Gastrocnemius medialis (tissue), 4 donors: ENCODE measurements around the gene STARD13. TPM values are rescaled to one million over a fixed set of nuclear protein-coding genes. Genes with fewer than 3 reads are reported as not detected.

ENCODE experiments used
- ATAC-seq, 2 donors: fragments of 150-250 bp; one replicate each; pipeline ENCODE4 v1.9.1; 2016
- DNase-seq, 2 donors: peaks; one replicate each; pipeline ENCODE4 v3.0.0-alpha.2; 2019
- H3K27ac ChIP-seq, 4 donors: fragments of 200-600 bp; sonication (generic); 1 replicate in 1 of 4; 2 replicates in 3 of 4; pipeline ENCODE4 v1.5.1; 2016 to 2018; ENCODE audit warnings: mild to moderate bottlenecking in 2 of 4, moderate library complexity in 1 of 4
- H3K27me3 ChIP-seq, 3 donors: fragments of 200-600 bp; sonication (generic) in 2 of 3; 1 replicate in 1 of 3; 2 replicates in 2 of 3; pipeline versions ENCODE4 v1.5.1 to v1.6.0; 2016 to 2019; ENCODE audit warnings: mild to moderate bottlenecking in 1 of 3, moderate library complexity in 1 of 3
- H3K36me3 ChIP-seq, 2 donors: fragments of 200-600 bp; sonication (generic) in 1 of 2; one replicate each; pipeline ENCODE4 v1.5.1; 2017 to 2018
- H3K4me1 ChIP-seq, 2 donors: fragments of 200-600 bp; sonication (generic) in 1 of 2; one replicate each; pipeline ENCODE4 v1.5.1; 2016 to 2017; ENCODE audit warnings: mild to moderate bottlenecking in 2 of 2
- H3K4me3 ChIP-seq, 4 donors: fragments of 200-600 bp; sonication (generic) in 3 of 4; 1 replicate in 1 of 4; 2 replicates in 3 of 4; pipeline ENCODE4 v1.5.1; 2016 to 2019; ENCODE audit warnings: mild to moderate bottlenecking in 2 of 4
- H3K9me3 ChIP-seq, 3 donors: fragments of 200-600 bp; sonication (generic) in 2 of 3; 1 replicate in 1 of 3; 2 replicates in 2 of 3; pipeline ENCODE4 v1.5.1; 2016 to 2019
- CTCF ChIP-seq, 5 experiments: fragments of 450-650 bp in 3 of 5; fragments of 200-600 bp in 2 of 5; sonication (generic) in 2 of 5; IDR thresholded peaks in 4 of 5; conservative IDR thresholded peaks in 1 of 5; 1 replicate in 4 of 5; 2 replicates in 1 of 5; pipeline ENCODE4 v1.5.1; 2016 to 2019; ENCODE audit warnings: antibody characterized with exemption in 5 of 5, mild to moderate bottlenecking in 3 of 5, moderate library complexity in 3 of 5
- POLR2A ChIP-seq, 2 donors: fragments of 450-650 bp; IDR thresholded peaks; one replicate each; pipeline ENCODE4 v1.6.1; 2017; ENCODE audit warnings: antibody characterized with exemption in 2 of 2, mild to moderate bottlenecking in 2 of 2, moderate library complexity in 2 of 2
- in situ Hi-C, 4 donors: fragments of 200-750 bp; cut with MboI; loops; one replicate each; pipeline versions ENCODE4 v1.15.0 to v1.8.0; 2017; ENCODE audit warnings: low sequenced_read_pairs in 4 of 4
- intact Hi-C: fragments of 100-400 bp; cut with DNase I; formaldehyde crosslinking; loops from one replicate; pipeline ENCODE4 v1.15.1; 2023; ENCODE audit warnings: low total_unique reads
- total RNA-seq, 4 donors: library from RNA; depleted of rRNA; stranded (reverse); fragments of >200 nt; gene quantifications; one replicate each; pipeline versions ENCODE4 v1.1.0 to v1.2.3, GENCODE V29; 2016

STARD13 gene
- total RNA-seq, 4 donors from 2014 or later, result 7.7 to 19.3 (median 12.0) TPM

DNA sequence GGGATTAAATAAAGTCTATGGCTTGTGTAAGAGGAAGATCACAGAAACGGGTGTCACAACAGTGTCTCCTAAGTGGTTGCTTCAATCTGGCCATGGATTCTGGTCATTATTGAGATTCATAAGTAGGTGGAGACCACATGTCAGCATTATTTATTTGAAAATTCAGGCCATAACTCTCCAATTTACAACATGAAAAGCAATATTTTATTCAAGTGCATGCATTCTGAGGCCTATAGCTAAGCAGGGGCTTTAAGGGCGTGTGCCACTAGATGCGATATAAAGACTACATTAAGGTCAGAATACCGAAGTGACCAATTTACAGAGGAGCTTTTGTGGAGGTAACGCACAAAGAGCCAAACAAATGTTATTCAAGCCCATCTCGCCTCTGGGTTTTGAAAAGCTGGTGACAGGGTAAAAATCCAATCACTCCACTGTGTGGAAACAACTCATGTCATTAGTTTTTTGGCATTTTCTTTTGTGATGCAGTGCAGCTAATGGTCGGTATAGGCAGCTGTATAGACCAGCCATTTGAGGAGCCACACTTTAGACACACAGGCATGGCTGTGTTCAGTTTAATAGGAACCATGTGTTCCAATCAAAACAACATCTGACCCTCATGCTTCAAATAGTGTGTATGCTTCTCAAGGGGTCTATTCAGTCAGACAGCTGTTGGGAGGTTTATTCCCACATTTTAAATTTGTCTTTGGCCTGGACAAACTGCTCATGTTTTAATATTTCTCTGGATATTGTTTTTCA lies 145.6 kb downstream of the STARD13 start:
- Histone ChIP-seq H3K27me3 (no peaks in the 10 kb centered on the region), H3K4me3 (no peak overlapping the region), H3K4me1 (peaks cover 28 to 38% of the 10 kb centered on the region in 2 donors), H3K27ac (peak overlapping the region; percentile 0 to 71 (median 64)), H3K9me3 (no peaks in the 10 kb centered on the region), H3K36me3 (no peaks in the 10 kb centered on the region)
- TF ChIP-seq CTCF (IDR thresholded peaks at IDR 0.05 in 4 of 5, conservative IDR thresholded peaks at IDR 0.05 in 1 of 5), result no peak
- no peak for TF ChIP-seq POLR2A (IDR thresholded peaks at IDR 0.05)
- intact Hi-C loops (no loop called here), in situ Hi-C loops (no loop called here)
- ATAC-seq, result no peak
- no peak for DNase-seq

GRCh38 chr13:33139184-33139583 lies 146.4 kb downstream of the STARD13 start:
- intact Hi-C loops (no loop called here), in situ Hi-C loops (no loop called here)
- H3K27me3 ChIP-seq, result no peaks in the 10 kb centered on the region
- H3K36me3 ChIP-seq, result no peaks in the 10 kb centered on the region
- no peaks in the 10 kb centered on the region for H3K9me3 ChIP-seq
- H3K27ac ChIP-seq, result peak overlapping the region; percentile 60 to 71 (median 64)
- TF ChIP-seq POLR2A (IDR thresholded peaks at IDR 0.05), result no peak
- TF ChIP-seq CTCF (IDR thresholded peaks at IDR 0.05 in 4 of 5, conservative IDR thresholded peaks at IDR 0.05 in 1 of 5), result no peak
- peaks cover 26 to 46% of the 10 kb centered on the region in 2 donors for H3K4me1 ChIP-seq
- peak; percentile 96 to 97 for ATAC-seq
- no peak overlapping the region for H3K4me3 ChIP-seq
- DNase-seq, result peak; percentile 85 to 90

DNA sequence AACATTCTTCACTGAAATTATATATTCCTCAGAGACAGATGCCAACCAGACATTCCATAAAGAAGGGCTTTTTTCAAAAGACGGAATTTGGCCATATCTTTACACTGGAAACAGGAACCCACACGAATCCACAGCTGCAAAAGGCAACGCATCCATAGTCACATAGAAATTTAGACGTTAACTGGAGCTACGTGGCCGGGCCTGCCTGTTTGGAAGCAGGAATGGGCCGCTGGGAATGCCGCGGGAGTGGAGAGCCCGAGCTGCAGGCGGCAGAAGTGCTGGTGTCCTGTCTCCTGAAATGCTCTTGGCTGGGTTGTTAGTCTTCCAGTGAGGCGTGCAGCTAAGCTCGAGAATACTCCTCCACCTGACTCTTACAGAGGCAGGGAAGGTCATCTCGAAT lies 147.1 kb downstream of the STARD13 start:
- Histone ChIP-seq H3K27ac (peak overlapping the region; percentile 60 to 71 (median 64)), H3K4me3 (peak overlapping the region in 1 of 4 donors; percentile 11), H3K4me1 (peaks cover 29 to 48% of the 10 kb centered on the region in 2 donors), H3K9me3 (no peaks in the 10 kb centered on the region), H3K36me3 (no peaks in the 10 kb centered on the region), H3K27me3 (no peaks in the 10 kb centered on the region)
- DNase-seq (peak; percentile 45 to 46), ATAC-seq (peak; percentile 46 to 79)
- TF ChIP-seq CTCF (IDR thresholded peaks at IDR 0.05 in 4 of 5, conservative IDR thresholded peaks at IDR 0.05 in 1 of 5) (no peak), POLR2A (IDR thresholded peaks at IDR 0.05) (no peak)
- intact Hi-C loops, result no loop called here
- in situ Hi-C loops, result no loop called here

- DNase-seq (no peak), ATAC-seq (no peak)
- no peaks in the 10 kb centered on the region for H3K27me3 ChIP-seq
- intact Hi-C loops (no loop called here), in situ Hi-C loops (no loop called here)
- H3K36me3 ChIP-seq, result no peaks in the 10 kb centered on the region
- H3K4me1 ChIP-seq, result peaks cover 29 to 51% of the 10 kb centered on the region in 2 donors
- no peak overlapping the region for H3K4me3 ChIP-seq
- no peak for TF ChIP-seq CTCF (IDR thresholded peaks at IDR 0.05 in 4 of 5, conservative IDR thresholded peaks at IDR 0.05 in 1 of 5)
- no peak for TF ChIP-seq POLR2A (IDR thresholded peaks at IDR 0.05)
- peak overlapping the region in 2 of 4 donors; percentile 68 to 71 for H3K27ac ChIP-seq
- no peaks in the 10 kb centered on the region for H3K9me3 ChIP-seq
Measured at GRCh38 chr13:33137721-33138120, 147.8 kb downstream of the STARD13 start.
